Suprapubic skin (tissue), 4 donors: Measurements from ENCODE around the gene MAPK8IP2. TPM values are rescaled to one million over a fixed set of nuclear protein-coding genes. Genes with fewer than 3 reads are reported as not detected.

ENCODE experiments used
- DNase-seq, 2 donors: peaks; one replicate each; pipeline ENCODE4 v3.0.0-alpha.2; 2019; ENCODE audit warnings: low spot score in 2 of 2
- H3K27ac ChIP-seq: fragments of 200-600 bp; sonication (generic); one replicate; pipeline ENCODE4 v1.5.1; 2019
- H3K27me3 ChIP-seq: fragments of 200-600 bp; sonication (generic); one replicate; pipeline ENCODE4 v1.5.1; 2019
- H3K36me3 ChIP-seq: fragments of 200-600 bp; sonication (generic); one replicate; pipeline ENCODE4 v1.5.1; 2019
- H3K4me1 ChIP-seq: fragments of 200-600 bp; sonication (generic); one replicate; pipeline ENCODE4 v1.5.1; 2019
- H3K4me3 ChIP-seq: fragments of 200-600 bp; sonication (generic); one replicate; pipeline ENCODE4 v1.5.1; 2019; ENCODE audit warnings: mild to moderate bottlenecking
- H3K9me3 ChIP-seq: fragments of 200-600 bp; sonication (generic); one replicate; pipeline ENCODE4 v1.5.1; 2019
- CTCF ChIP-seq, 2 donors: fragments of 200-600 bp in 1 of 2; fragments of 450-650 bp in 1 of 2; sonication (generic) in 1 of 2; IDR thresholded peaks; one replicate each; pipeline ENCODE4 v1.5.1; 2016 to 2019; ENCODE audit warnings: antibody characterized with exemption in 2 of 2, mild to moderate bottlenecking in 1 of 2, moderate library complexity in 1 of 2
- EP300 ChIP-seq: sonication (generic); formaldehyde crosslinking; IDR thresholded peaks from one replicate; pipeline ENCODE4 v1.6.1; 2017; ENCODE audit warnings: antibody characterized with exemption
- POLR2A ChIP-seq, 2 donors: fragments of 450-650 bp; IDR thresholded peaks; one replicate each; pipeline ENCODE4 v1.6.1; 2017; ENCODE audit warnings: antibody characterized with exemption in 2 of 2, mild to moderate bottlenecking in 2 of 2, moderate library complexity in 2 of 2
- POLR2AphosphoS5 ChIP-seq, 3 donors: sonication (generic); formaldehyde crosslinking; IDR thresholded peaks; one replicate each; pipeline ENCODE4 v1.6.1; 2017; ENCODE audit warnings: antibody characterized with exemption in 3 of 3
- WGBS: methylation state at CpG from one replicate; pipeline ENCODE4 v1.1.5; 2018; 5-methylcytosine and 5-hydroxymethylcytosine counted together
- total RNA-seq, 4 donors: library from RNA; depleted of rRNA; stranded (reverse); fragments of >200 nt; gene quantifications; one replicate each; pipeline ENCODE4 v1.1.0, GENCODE V29; 2016

MAPK8IP2 gene
- total RNA-seq, 4 donors from 2014 or later = 2.6 to 4.4 (median 3.7) TPM

DNA sequence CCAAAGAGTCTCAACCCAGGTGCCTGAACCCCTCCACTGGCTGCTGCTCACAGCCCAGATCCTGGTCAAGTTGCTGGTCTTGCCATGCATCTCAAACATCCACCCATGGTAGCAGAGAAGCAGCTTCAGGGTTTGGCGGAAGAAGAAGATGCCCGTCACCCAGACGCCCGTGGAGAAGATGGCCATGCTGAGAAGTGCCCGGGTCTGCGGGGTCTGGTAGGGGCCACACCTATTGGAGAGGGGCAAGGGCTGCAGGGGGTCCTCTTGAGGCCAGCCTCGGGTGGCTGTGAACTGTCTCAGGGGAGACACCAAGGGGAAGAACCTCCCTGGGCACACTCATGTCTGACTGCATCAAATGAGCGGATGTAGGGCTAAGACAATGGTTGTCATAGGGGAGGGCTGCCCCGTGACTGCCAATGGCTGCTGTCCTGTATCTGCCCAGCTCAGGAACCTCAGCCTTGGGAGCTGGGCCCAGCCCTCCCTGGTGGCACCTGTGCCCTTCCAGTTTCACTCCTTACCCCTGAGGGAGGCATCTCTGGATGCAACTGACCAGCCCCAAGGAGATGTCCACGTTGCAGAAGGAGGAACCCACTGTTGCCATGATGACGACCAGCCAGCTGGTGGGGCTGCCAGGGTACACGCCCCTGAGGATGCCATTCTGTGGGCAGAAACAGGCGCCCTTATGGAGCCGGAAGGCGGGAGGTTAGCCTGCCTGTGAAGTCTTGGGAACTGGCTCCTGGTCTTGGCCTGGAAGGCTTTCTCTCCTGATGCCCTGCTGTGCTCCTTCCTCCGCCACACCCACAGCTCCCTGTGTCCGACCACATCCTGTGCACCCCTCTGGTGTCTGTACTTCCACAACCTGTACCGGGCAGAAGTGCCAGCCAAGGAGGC is 23.5 kb upstream of the MAPK8IP2 start:
- Histone ChIP-seq H3K36me3 (peaks cover 14% of the 10 kb centered on the region), H3K4me3 (no peak overlapping the region), H3K4me1 (peaks cover 23% of the 10 kb centered on the region), H3K27ac (no peak overlapping the region), H3K27me3 (no peaks in the 10 kb centered on the region), H3K9me3 (no peaks in the 10 kb centered on the region)
- WGBS = 86% methylated on average over 13 of the region's 18 CpGs
- TF ChIP-seq EP300 (no peak), POLR2A (IDR thresholded peaks at IDR 0.05) (no peak), POLR2AphosphoS5 (IDR thresholded peaks at IDR 0.05) (no peak), CTCF (IDR thresholded peaks at IDR 0.05) (no peak)
- peak in 1 of 2 donors; percentile 51 for DNase-seq

GRCh38 chr22:50577697-50577986 is 23.0 kb upstream of the MAPK8IP2 start:
- Histone ChIP-seq H3K36me3 (peaks cover 14% of the 10 kb centered on the region), H3K27ac (no peak overlapping the region), H3K9me3 (no peaks in the 10 kb centered on the region), H3K27me3 (no peaks in the 10 kb centered on the region), H3K4me1 (peaks cover 26% of the 10 kb centered on the region), H3K4me3 (no peak overlapping the region)
- WGBS = 72% methylated on average over 7 of the region's 23 CpGs
- DNase-seq = peak in 1 of 2 donors; percentile 51
- TF ChIP-seq POLR2AphosphoS5 (IDR thresholded peaks at IDR 0.05) = no peak
- TF ChIP-seq POLR2A (IDR thresholded peaks at IDR 0.05) = no peak
- TF ChIP-seq EP300 = no peak
- no peak for TF ChIP-seq CTCF (IDR thresholded peaks at IDR 0.05)

- 34% methylated on average over 10 of the region's 63 CpGs for WGBS
- peak in 1 of 2 donors; percentile 60 for DNase-seq
- H3K36me3 ChIP-seq = peaks cover 14% of the 10 kb centered on the region
- H3K9me3 ChIP-seq = no peaks in the 10 kb centered on the region
- H3K4me3 ChIP-seq = no peak within 1 kb of the TSS
- TF ChIP-seq EP300 = no peak
- no peak for TF ChIP-seq POLR2AphosphoS5 (IDR thresholded peaks at IDR 0.05)
- TF ChIP-seq CTCF (IDR thresholded peaks at IDR 0.05) = no peak
- no peak for TF ChIP-seq POLR2A (IDR thresholded peaks at IDR 0.05)
- H3K4me1 ChIP-seq = peaks cover 27% of the 10 kb centered on the region
- no peaks in the 10 kb centered on the region for H3K27me3 ChIP-seq
- H3K27ac ChIP-seq = no peak within 1 kb of the TSS
These were observed 22.4 kb upstream of the MAPK8IP2 start, which contains the start of gene CPT1B for GRCh38 chr22:50577987-50578775. Gene CPT1B, minus strand, starts transcription at chr22:50578427. Its CDS starts 512 bp downstream, at chr22:50577915.

DNA sequence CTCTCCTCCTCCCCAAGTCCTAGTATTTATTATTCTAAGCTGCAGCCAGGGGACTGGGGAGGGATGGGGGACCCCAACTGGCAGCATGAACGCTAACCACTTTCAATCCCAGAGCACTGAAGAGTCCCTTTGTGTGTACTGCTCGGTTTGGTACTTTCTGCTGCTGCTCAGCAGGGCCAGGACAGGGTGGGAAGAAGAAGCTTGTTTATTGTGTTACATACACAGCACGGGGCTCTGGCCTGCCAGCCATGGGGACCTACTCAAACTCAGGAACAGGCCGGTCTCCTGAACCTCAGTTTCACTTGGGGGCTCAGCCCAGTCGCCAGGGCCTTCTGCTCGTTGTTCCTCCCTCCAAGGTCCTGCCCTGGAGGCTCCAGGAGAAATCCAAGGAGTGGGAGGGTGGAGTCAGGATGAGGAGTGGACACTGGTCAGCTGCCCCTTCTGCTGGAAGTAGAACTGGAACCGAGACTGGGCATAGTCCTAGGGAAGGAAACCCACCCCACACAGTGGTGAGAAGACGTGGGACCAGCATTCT is 21.8 kb upstream of the MAPK8IP2 start:
- Histone ChIP-seq H3K27me3 (no peaks in the 10 kb centered on the region), H3K4me1 (peaks cover 34% of the 10 kb centered on the region), H3K4me3 (no peak overlapping the region), H3K27ac (no peak overlapping the region), H3K36me3 (peaks cover 14% of the 10 kb centered on the region), H3K9me3 (no peaks in the 10 kb centered on the region)
- WGBS = 65% methylated on average over 8 of the region's 8 CpGs
- TF ChIP-seq CTCF (IDR thresholded peaks at IDR 0.05) (no peak), POLR2A (IDR thresholded peaks at IDR 0.05) (no peak), EP300 (no peak), POLR2AphosphoS5 (IDR thresholded peaks at IDR 0.05) (no peak)
- peak in 1 of 2 donors; percentile 53 for DNase-seq

DNA sequence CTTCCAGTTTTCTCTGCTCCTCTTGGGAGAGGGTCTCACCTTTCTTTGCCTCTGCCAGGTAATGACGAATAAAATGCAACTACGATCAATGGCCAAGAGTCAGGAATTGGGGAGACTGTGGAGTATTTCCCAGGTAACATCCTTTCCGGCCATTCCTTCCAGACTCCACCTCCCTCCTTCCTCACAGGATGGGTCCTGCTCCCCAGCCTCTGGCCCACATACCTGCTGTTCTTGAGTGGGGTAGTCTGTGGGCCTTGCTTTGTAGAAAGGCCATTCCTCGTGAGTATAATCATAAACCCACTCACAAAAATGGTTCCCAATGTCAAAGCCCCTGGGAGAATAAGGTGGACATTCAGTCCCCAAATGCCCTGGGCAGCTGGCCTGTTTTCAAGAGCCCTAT is 20.8 kb upstream of the MAPK8IP2 start:
- H3K4me1 ChIP-seq = peaks cover 35% of the 10 kb centered on the region
- TF ChIP-seq CTCF (IDR thresholded peaks at IDR 0.05) (no peak), EP300 (no peak), POLR2A (IDR thresholded peaks at IDR 0.05) (no peak), POLR2AphosphoS5 (IDR thresholded peaks at IDR 0.05) (no peak)
- WGBS = 95% methylated on average over 4 of the region's 4 CpGs
- no peak overlapping the region for H3K4me3 ChIP-seq
- no peaks in the 10 kb centered on the region for H3K9me3 ChIP-seq
- peak in 1 of 2 donors; percentile 35 for DNase-seq
- H3K27ac ChIP-seq = no peak overlapping the region
- no peaks in the 10 kb centered on the region for H3K27me3 ChIP-seq
- H3K36me3 ChIP-seq = peaks cover 14% of the 10 kb centered on the region
